ENCODE data around the gene C11orf98.
"Not testable (repeated sequence)": the region's sequence is repeated elsewhere in the genome, so short reads cannot be mapped to it uniquely, and the experiment has no call there.

Gene C11orf98

GRCh38 chr11:62702246-62702645 is 37.2 kb upstream of the C11orf98 start:
- no peak overlapping the region for H3K4me3 ChIP-seq (ENCODE audit: low read depth, low read length)
- DNase-seq (ENCODE audit: low read depth), result no peak
- TF ChIP-seq, protein P1, sequence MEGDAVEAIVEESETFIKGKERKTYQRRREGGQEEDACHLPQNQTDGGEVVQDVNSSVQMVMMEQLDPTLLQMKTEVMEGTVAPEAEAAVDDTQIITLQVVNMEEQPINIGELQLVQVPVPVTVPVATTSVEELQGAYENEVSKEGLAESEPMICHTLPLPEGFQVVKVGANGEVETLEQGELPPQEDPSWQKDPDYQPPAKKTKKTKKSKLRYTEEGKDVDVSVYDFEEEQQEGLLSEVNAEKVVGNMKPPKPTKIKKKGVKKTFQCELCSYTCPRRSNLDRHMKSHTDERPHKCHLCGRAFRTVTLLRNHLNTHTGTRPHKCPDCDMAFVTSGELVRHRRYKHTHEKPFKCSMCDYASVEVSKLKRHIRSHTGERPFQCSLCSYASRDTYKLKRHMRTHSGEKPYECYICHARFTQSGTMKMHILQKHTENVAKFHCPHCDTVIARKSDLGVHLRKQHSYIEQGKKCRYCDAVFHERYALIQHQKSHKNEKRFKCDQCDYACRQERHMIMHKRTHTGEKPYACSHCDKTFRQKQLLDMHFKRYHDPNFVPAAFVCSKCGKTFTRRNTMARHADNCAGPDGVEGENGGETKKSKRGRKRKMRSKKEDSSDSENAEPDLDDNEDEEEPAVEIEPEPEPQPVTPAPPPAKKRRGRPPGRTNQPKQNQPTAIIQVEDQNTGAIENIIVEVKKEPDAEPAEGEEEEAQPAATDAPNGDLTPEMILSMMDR (IDR thresholded peaks at IDR 0.05; ENCODE audit: control insufficient read depth, extremely low read depth, insufficient read depth), result no peak

DNA sequence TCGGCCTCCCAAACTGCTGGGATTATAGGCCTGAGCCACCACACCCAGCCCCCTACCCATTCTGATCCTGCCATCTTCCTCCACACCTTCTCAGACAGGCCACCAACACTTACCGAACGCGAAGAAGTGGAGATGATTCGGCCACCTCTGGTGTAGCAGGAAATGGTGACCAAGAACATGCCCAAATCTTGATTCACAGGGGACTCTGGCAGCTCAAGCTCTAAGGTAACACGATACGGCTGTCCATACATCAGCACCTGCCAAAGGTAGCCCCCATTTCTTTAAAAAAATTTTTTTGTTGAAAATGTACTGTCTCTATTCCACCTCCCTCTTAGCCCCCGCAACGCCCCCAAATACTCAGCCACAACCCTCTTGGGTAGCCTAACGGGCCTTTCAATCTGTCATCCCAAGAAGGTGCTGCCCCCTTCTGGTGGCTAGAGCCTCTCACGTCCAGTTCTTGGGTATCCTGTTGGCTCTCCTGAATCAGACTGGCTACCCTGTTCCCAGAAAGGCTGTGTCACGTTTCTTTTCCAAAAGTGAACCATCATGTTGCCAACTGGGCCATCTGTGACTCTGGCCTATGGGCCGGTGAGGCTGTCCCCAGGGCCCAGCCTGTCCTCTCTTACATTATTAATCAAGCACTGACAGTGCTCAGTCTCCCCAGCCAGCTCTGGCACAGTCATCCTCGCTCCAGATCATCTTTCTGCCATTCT is 29.6 kb upstream of the C11orf98 start:
- no peak overlapping the region for H3K4me3 ChIP-seq (ENCODE audit: low read depth, low read length)
- TF ChIP-seq, protein P1 (IDR thresholded peaks at IDR 0.05; ENCODE audit: control insufficient read depth, extremely low read depth, insufficient read depth), result peak; percentile 73
- DNase-seq (ENCODE audit: low read depth), result no peak

GRCh38 chr11:62693624-62694023 is 28.6 kb upstream of the C11orf98 start:
- DNase-seq (ENCODE audit: low read depth); H3K4me3 ChIP-seq (ENCODE audit: low read depth, low read length): not testable (repeated sequence)

DNA sequence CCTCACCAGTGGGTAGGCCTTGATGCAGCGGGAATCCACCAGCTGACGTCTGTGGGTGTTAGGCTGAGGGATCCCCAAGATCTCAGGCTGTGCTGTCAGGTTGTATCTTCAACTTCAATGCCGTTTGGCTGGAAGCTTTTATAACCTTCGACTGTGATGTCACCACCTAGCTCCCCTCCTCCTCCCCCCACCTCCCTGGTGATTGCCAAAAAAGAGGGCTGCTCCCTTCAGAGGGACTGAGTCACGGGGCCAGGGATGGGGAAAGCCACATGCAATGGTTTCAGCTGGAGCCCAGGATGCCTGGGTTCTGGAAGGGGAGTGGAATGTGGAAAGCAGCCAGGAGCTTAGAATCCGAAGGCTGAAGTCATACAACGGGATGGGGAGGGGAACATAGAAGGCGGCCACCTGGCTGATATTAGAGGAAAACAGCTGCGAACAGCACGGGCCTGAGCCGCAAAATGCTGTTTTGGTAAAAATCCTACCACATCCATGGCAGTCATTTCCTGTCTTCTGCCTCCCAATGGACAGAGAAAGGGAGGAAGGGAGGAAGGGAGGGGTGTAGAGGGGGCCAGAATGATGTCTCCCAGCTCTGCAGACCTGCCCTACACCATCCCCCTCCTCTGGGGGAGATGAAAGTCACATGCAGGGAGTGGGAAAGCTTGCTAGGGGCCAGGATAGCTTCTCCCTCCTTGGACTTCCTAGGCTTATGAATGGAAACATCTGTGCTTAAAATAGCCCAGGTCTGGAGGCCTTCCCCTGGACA is 24.6 kb upstream of the C11orf98 start, which contains the start of gene LRRN4CL:
Gene LRRN4CL, minus strand, starts transcription at position 110 of the 763 bp plus-strand sequence. CDS start 1,022 bp downstream, outside the sequence.
- DNase-seq (ENCODE audit: low read depth), result no peak
- TF ChIP-seq, protein P1 (IDR thresholded peaks at IDR 0.05; ENCODE audit: control insufficient read depth, extremely low read depth, insufficient read depth), result no peak
- no peak within 1 kb of the TSS for H3K4me3 ChIP-seq (ENCODE audit: low read depth, low read length)

DNA sequence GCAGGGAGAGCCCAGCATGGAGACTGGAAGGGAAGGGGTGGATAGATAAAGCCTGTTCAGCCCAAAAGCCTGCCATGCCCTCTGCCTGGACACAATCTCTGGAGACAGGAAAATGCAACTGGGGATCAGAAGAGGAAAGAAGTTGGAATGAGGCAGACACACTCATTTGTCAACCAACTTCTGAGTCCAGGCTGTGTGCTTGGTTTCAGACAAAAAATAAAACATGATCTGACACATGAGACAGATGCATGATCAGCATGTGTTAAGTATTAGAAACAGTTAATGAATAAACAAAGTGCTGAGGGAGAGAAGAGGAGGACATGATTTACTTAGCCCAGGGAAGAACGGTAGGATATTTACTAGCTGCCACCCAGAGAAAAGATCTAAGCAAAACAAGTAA is 23.5 kb upstream of the C11orf98 start:
- no peak for DNase-seq (ENCODE audit: low read depth)
- TF ChIP-seq, protein P1 (IDR thresholded peaks at IDR 0.05; ENCODE audit: control insufficient read depth, extremely low read depth, insufficient read depth), result no peak
- H3K4me3 ChIP-seq (ENCODE audit: low read depth, low read length), result no peak overlapping the region

DNA sequence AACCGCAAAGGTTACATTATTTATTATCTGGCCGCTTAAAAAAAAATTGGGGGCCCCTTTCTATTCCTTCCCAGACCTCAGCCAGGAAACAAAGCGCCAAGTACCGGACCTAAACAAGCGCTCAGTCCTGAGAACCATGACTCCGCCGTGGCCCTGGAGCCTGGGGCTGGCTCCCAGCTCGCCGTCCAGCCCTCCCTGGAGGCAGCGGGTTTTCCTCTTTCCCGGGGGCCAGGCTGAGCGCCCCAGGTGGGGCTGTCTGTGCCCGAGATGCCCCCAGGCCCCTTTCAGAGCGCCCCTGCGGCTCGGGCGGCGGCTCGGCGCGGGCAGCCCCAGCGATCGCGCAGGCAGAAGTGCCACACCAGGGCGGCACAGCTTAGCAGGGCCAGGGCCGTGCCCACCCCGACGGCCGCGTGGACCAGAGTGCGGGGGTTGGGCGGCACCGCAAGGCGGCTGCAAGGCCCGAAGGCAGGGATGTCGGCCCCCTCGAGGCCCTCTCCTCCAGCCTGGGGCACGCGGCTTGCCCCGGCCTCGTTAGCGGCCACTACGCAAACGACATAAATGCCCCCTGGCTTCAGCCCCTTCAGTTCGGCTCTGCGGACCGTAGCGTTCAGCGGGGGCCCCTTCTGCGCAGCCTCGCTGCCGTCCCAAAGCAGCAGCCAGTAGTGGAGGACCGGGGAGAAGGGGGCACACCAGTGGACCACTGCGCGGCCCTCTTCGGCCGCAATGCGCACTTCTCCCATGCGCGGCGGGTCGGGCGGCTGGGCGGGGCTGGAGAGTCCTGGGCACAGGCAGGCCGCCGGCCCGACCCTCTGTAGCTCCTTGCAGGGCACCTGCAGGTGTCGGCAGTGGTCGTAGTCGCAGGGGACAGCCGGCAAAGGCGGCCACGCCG is 22.7 kb upstream of the C11orf98 start:
- H3K4me3 ChIP-seq (ENCODE audit: low read depth, low read length), result no peak overlapping the region
- TF ChIP-seq, protein P1 (IDR thresholded peaks at IDR 0.05; ENCODE audit: control insufficient read depth, extremely low read depth, insufficient read depth), result no peak
- DNase-seq (ENCODE audit: low read depth), result no peak

DNA sequence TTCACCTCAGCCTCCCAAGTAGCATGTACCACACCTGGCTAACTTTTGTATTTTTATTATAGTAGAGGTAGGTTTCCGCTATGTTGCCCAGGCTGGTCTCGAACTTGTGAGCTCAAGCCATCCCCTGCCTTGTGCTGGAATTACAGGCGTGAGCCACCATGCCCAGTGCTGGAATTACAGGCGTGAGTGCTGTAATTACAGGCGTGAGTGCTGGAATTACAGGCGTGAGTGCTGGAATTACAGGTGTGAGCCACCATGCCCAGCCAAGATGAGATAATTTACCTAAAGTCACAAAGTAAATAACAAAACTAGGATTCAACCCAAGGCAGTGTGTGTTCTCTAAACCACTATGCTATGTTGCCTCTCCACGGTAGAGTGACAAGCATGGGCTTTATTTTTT is 17.5 kb upstream of the C11orf98 start:
- TF ChIP-seq, protein P1 (IDR thresholded peaks at IDR 0.05; ENCODE audit: control insufficient read depth, extremely low read depth, insufficient read depth), result no peak
- no peak for DNase-seq (ENCODE audit: low read depth)
- H3K4me3 ChIP-seq (ENCODE audit: low read depth, low read length), result no peak overlapping the region

Measured in LNCaP clone FGC (cell line).